Neural cell (in vitro differentiated cells): ENCODE results near the gene SEPTIN5. TPM values are rescaled to one million over a fixed set of nuclear protein-coding genes. Genes with fewer than 3 reads are reported as not detected.

Experiments
- H2AFZ ChIP-seq: fragments of 200-600, 300-800 bp; sonication (generic), shearing (Covaris generic); 2 replicates; pipeline ENCODE4 v1.6.0; 2014; ENCODE audit warnings: low read depth, mild to moderate bottlenecking, antibody characterized with exemption, low read length, moderate library complexity
- H3F3A ChIP-seq: fragments of 200-600 bp; shearing (Covaris generic); 2 replicates; pipeline ENCODE4 v1.6.1; 2016; ENCODE audit warnings: mild to moderate bottlenecking, moderate library complexity, mixed read lengths, antibody characterized with exemption, low read length; ENCODE audit not compliant: insufficient read depth, poor library complexity, severe bottlenecking
- H3K27ac ChIP-seq: fragments of 200-600, 300-800 bp; sonication (generic), shearing (Covaris generic); 2 replicates; pipeline ENCODE4 v1.5.1; 2014; ENCODE audit warnings: mild to moderate bottlenecking, low read length, moderate library complexity
- H3K27me3 ChIP-seq: fragments of 300-800, 200-600 bp; sonication (generic), shearing (Covaris generic); 2 replicates; pipeline ENCODE4 v1.6.0; 2014; ENCODE audit warnings: mild to moderate bottlenecking, low read depth, low read length, moderate library complexity; ENCODE audit not compliant: insufficient read depth
- H3K36me3 ChIP-seq: fragments of 300-800, 200-600 bp; sonication (generic), shearing (Covaris generic); 2 replicates; pipeline ENCODE4 v1.5.1; 2014; ENCODE audit warnings: mild to moderate bottlenecking, antibody characterized with exemption, low read length, moderate library complexity; ENCODE audit not compliant: insufficient read depth
- H3K4me2 ChIP-seq: fragments of 300-800, 200-600 bp; sonication (generic), shearing (Covaris generic); 2 replicates; pipeline ENCODE4 v1.6.0; 2014; ENCODE audit warnings: mild to moderate bottlenecking, low read length
- H3K4me3 ChIP-seq: fragments of 300-800, 200-600 bp; sonication (generic), shearing (Covaris generic); 2 replicates; pipeline ENCODE4 v1.5.1; 2014; ENCODE audit warnings: mild to moderate bottlenecking, low read length, moderate library complexity
- H3K79me2 ChIP-seq: fragments of 200-600 bp; shearing (Covaris generic); replicated peaks from 2 replicates; pipeline ENCODE4 v1.6.0; 2014; ENCODE audit warnings: mild to moderate bottlenecking, low read length, moderate library complexity; ENCODE audit not compliant: insufficient read depth
- H3K9ac ChIP-seq: fragments of 300-800, 200-600 bp; sonication (generic), shearing (Covaris generic); 2 replicates; pipeline ENCODE4 v1.6.1; 2016; ENCODE audit warnings: mild to moderate bottlenecking, low read length, mixed read lengths
- H3K9me2 ChIP-seq: fragments of 200-600 bp; shearing (Covaris generic); 2 replicates; pipeline ENCODE4 v1.6.1; 2016; ENCODE audit warnings: mild to moderate bottlenecking, low read length, mixed read lengths; ENCODE audit not compliant: insufficient read depth
- H3K9me3 ChIP-seq: fragments of 200-600, 300-800 bp; sonication (generic), shearing (Covaris generic); 2 replicates; pipeline ENCODE4 v1.6.1; 2016; ENCODE audit warnings: mild to moderate bottlenecking, mixed run types, low read length, moderate library complexity, mixed read lengths
- H4K20me1 ChIP-seq: fragments of 200-600 bp; shearing (Covaris generic); 2 replicates; pipeline ENCODE4 v1.6.1; 2016; ENCODE audit warnings: mild to moderate bottlenecking, mixed run types; ENCODE audit not compliant: insufficient read depth
- CTCF ChIP-seq: fragments of 450-650 bp; IDR thresholded peaks from 2 replicates; pipeline ENCODE4 v1.5.1; 2014; ENCODE audit warnings: antibody characterized with exemption, mild to moderate bottlenecking, moderate library complexity; ENCODE audit not compliant: poor library complexity, severe bottlenecking
- EP300 ChIP-seq: fragments of 450-650 bp; conservative IDR thresholded peaks from 2 replicates; pipeline ENCODE4 v1.6.1; 2014; ENCODE audit warnings: antibody characterized with exemption, mild to moderate bottlenecking, moderate library complexity; ENCODE audit not compliant: poor library complexity, severe bottlenecking
- EZH2 ChIP-seq: fragments of 200-600, 300-800 bp; shearing (Covaris generic), sonication (generic); IDR thresholded peaks from 2 replicates; pipeline ENCODE4 v1.6.1; 2014; ENCODE audit warnings: antibody characterized with exemption, low read length, borderline replicate concordance, mild to moderate bottlenecking; ENCODE audit not compliant: insufficient read depth, poor library complexity, severe bottlenecking
- MXI1 ChIP-seq: fragments of 450-650 bp; conservative IDR thresholded peaks from 2 replicates; pipeline ENCODE4 v1.6.1; 2014; ENCODE audit warnings: antibody characterized with exemption, mild to moderate bottlenecking; ENCODE audit not compliant: poor library complexity, severe bottlenecking
- POLR2AphosphoS5 ChIP-seq: IDR thresholded peaks from 2 replicates; pipeline ENCODE4 v1.6.1; 2012
- RAD21 ChIP-seq: fragments of 450-650 bp; conservative IDR thresholded peaks from 2 replicates; pipeline ENCODE4 v1.6.1; 2014; ENCODE audit warnings: antibody characterized with exemption, mild to moderate bottlenecking, moderate library complexity
- SMC3 ChIP-seq: fragments of 450-650 bp; conservative IDR thresholded peaks from 2 replicates; pipeline ENCODE4 v1.6.1; 2014; ENCODE audit warnings: antibody characterized with exemption, mild to moderate bottlenecking, moderate library complexity; ENCODE audit not compliant: poor library complexity
- TAF1 ChIP-seq: IDR thresholded peaks from 2 replicates; pipeline ENCODE4 v1.6.1; 2012; ENCODE audit warnings: low read depth
- polyA plus RNA-seq: library from polyadenylated mRNA; depleted of rRNA; stranded (reverse); fragments of >200 nt; gene quantifications from 2 replicates; pipeline ENCODE4 v1.2.3, GENCODE V29; 2014

The SEPTIN5 gene
- polyA plus RNA-seq, 1 donor from 2014 or later, result 166 TPM

GRCh38 chr22:19730198-19730597 is 15.9 kb downstream of the SEPTIN5 start:
- Histone ChIP-seq H3K27ac (no peak overlapping the region), H2AFZ (no peak overlapping the region), H3K9me3 (no peaks in the 10 kb centered on the region), H3F3A (no peaks in the 10 kb centered on the region), H3K4me2 (no peak overlapping the region), H3K9me2 (no peaks in the 10 kb centered on the region), H3K79me2 (no peaks in the 10 kb centered on the region), H3K36me3 (no peaks in the 10 kb centered on the region), H3K4me3 (no peak overlapping the region), H4K20me1 (no peaks in the 10 kb centered on the region), H3K27me3 (peaks cover 34% of the 10 kb centered on the region), H3K9ac (no peak overlapping the region)
- no peak for TF ChIP-seq TAF1
- no peak for TF ChIP-seq CTCF
- no peak for TF ChIP-seq EP300
- no peak for TF ChIP-seq POLR2AphosphoS5
- TF ChIP-seq SMC3, result no peak
- no peak for TF ChIP-seq MXI1
- TF ChIP-seq EZH2, result no peak

DNA sequence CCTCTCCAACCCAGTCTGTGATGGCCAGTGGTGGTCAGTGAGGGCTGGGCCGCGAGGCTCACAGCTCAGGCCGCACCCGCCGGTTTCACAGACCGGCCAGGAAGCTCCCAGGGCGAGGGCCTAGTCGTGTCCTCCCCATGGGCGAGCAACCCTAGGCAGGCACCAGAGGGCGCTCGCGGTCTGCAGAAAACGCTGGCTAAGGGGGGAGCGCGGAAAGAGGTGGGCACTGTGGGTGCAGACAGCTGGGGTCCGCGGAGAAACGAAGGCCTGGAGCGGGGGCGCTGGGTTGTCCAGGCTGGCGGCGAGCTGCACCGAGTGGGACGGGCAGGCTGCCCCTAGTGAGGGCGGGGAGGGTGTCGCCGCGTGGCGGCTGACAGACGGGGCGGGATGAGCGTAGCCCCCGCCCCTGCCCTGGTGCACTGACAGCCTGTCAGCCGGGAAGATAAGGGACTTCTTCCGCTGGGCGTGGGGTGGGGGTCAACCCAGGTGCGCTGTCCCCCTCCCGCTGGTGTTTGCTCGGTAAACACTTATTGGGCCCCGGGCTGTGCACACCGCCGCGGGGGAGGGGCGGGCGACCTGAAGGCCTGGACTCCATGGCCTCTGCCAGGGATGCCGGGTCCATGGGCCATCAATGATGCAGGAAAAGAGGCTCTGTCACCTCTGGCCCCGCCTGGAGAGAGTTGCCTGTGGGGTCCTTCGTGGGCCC is 16.5 kb downstream of the SEPTIN5 start:
- TF ChIP-seq TAF1, result no peak
- peak; percentile 100 for TF ChIP-seq RAD21
- TF ChIP-seq SMC3, result peak; percentile 100
- peak; percentile 33 for TF ChIP-seq MXI1
- TF ChIP-seq CTCF, result peak; percentile 99

More for the DNA sequence above, 16.5 kb downstream of the SEPTIN5 start:
- Histone ChIP-seq H3K27me3 (peaks cover 28% of the 10 kb centered on the region), H2AFZ (no peak overlapping the region), H3K4me3 (peak overlapping the region; percentile 61), H3K79me2 (no peaks in the 10 kb centered on the region), H3K9ac (peak overlapping the region; percentile 53), H3K4me2 (peak overlapping the region; percentile 30), H4K20me1 (no peaks in the 10 kb centered on the region), H3K27ac (no peak overlapping the region), H3K9me3 (no peaks in the 10 kb centered on the region), H3F3A (no peaks in the 10 kb centered on the region), H3K9me2 (no peaks in the 10 kb centered on the region), H3K36me3 (no peaks in the 10 kb centered on the region)
